ENCODE measurements around the gene TTLL5.

The TTLL5 gene

GRCh38 chr14:75748336-75748735 is 87.3 kb downstream of the TTLL5 start:
- TF ChIP-seq RAD21 (IDR thresholded peaks at IDR 0.05; ENCODE audit: low read depth) (no peak), ZBTB7A (IDR thresholded peaks at IDR 0.05; ENCODE audit: low read depth) (no peak), REST (IDR thresholded peaks at IDR 0.05; ENCODE audit: low read depth) (no peak), USF1 (IDR thresholded peaks at IDR 0.05) (no peak), TAF1 (IDR thresholded peaks at IDR 0.05; ENCODE audit: low read depth) (no peak), TEAD4 (IDR thresholded peaks at IDR 0.05) (no peak), NFIC (IDR thresholded peaks at IDR 0.05) (no peak), EGR1 (IDR thresholded peaks at IDR 0.05) (no peak), CEBPB (IDR thresholded peaks at IDR 0.05) (no peak), MAX (IDR thresholded peaks at IDR 0.05) (no peak), YY1 (IDR thresholded peaks at IDR 0.05; ENCODE audit: low read depth) (no peak), EP300 (IDR thresholded peaks at IDR 0.05; ENCODE audit: borderline replicate concordance) (no peak), FOXM1 (IDR thresholded peaks at IDR 0.05; ENCODE audit: borderline replicate concordance, low read depth) (no peak), TCF12 (IDR thresholded peaks at IDR 0.05; ENCODE audit: low read depth) (no peak), CREB1 (IDR thresholded peaks at IDR 0.05; ENCODE audit: low read depth) (no peak)

GRCh38 chr14:75751296-75751695 is 90.2 kb downstream of the TTLL5 start:
- no peak for TF ChIP-seq CEBPB (IDR thresholded peaks at IDR 0.05)
- TF ChIP-seq FOXM1 (IDR thresholded peaks at IDR 0.05; ENCODE audit: borderline replicate concordance, low read depth), result no peak
- no peak for TF ChIP-seq ZBTB7A (IDR thresholded peaks at IDR 0.05; ENCODE audit: low read depth)
- TF ChIP-seq USF1 (IDR thresholded peaks at IDR 0.05), result no peak
- TF ChIP-seq REST (IDR thresholded peaks at IDR 0.05; ENCODE audit: low read depth), result no peak
- no peak for TF ChIP-seq YY1 (IDR thresholded peaks at IDR 0.05; ENCODE audit: low read depth)
- TF ChIP-seq EGR1 (IDR thresholded peaks at IDR 0.05), result no peak
- no peak for TF ChIP-seq TCF12 (IDR thresholded peaks at IDR 0.05; ENCODE audit: low read depth)
- no peak for TF ChIP-seq TEAD4 (IDR thresholded peaks at IDR 0.05)
- TF ChIP-seq MAX (IDR thresholded peaks at IDR 0.05), result no peak
- no peak for TF ChIP-seq EP300 (IDR thresholded peaks at IDR 0.05; ENCODE audit: borderline replicate concordance)
- no peak for TF ChIP-seq NFIC (IDR thresholded peaks at IDR 0.05)

GRCh38 chr14:75752086-75752485 is 91.0 kb downstream of the TTLL5 start:
- TF ChIP-seq TAF1 (IDR thresholded peaks at IDR 0.05; ENCODE audit: low read depth) (no peak), CREB1 (IDR thresholded peaks at IDR 0.05; ENCODE audit: low read depth) (no peak), NFIC (IDR thresholded peaks at IDR 0.05) (no peak), ZBTB7A (IDR thresholded peaks at IDR 0.05; ENCODE audit: low read depth) (no peak), TEAD4 (IDR thresholded peaks at IDR 0.05) (no peak), EP300 (IDR thresholded peaks at IDR 0.05; ENCODE audit: borderline replicate concordance) (no peak), TCF12 (IDR thresholded peaks at IDR 0.05; ENCODE audit: low read depth) (no peak), FOXM1 (IDR thresholded peaks at IDR 0.05; ENCODE audit: borderline replicate concordance, low read depth) (no peak)

GRCh38 chr14:75752907-75753594 is 92.0 kb downstream of the TTLL5 start:
- no peak for TF ChIP-seq EP300 (IDR thresholded peaks at IDR 0.05; ENCODE audit: borderline replicate concordance)

GRCh38 chr14:75753696-75754095 is 92.7 kb downstream of the TTLL5 start:
- no peak for TF ChIP-seq REST (IDR thresholded peaks at IDR 0.05; ENCODE audit: low read depth)
- no peak for TF ChIP-seq EP300 (IDR thresholded peaks at IDR 0.05; ENCODE audit: borderline replicate concordance)
- TF ChIP-seq MAX (IDR thresholded peaks at IDR 0.05), result no peak
- no peak for TF ChIP-seq TCF12 (IDR thresholded peaks at IDR 0.05; ENCODE audit: low read depth)
- TF ChIP-seq ZBTB7A (IDR thresholded peaks at IDR 0.05; ENCODE audit: low read depth), result no peak
- TF ChIP-seq YY1 (IDR thresholded peaks at IDR 0.05; ENCODE audit: low read depth), result no peak
- TF ChIP-seq CREB1 (IDR thresholded peaks at IDR 0.05; ENCODE audit: low read depth), result no peak
- TF ChIP-seq USF1 (IDR thresholded peaks at IDR 0.05), result no peak
- TF ChIP-seq CEBPB (IDR thresholded peaks at IDR 0.05), result no peak
- no peak for TF ChIP-seq EGR1 (IDR thresholded peaks at IDR 0.05)
- TF ChIP-seq TAF1 (IDR thresholded peaks at IDR 0.05; ENCODE audit: low read depth), result no peak
- TF ChIP-seq RAD21 (IDR thresholded peaks at IDR 0.05; ENCODE audit: low read depth), result no peak
